Posterior vena cava (tissue), 2 donors: Measurements from ENCODE around the gene PIK3C2A. TPM values are rescaled to one million over a fixed set of nuclear protein-coding genes. Genes with fewer than 3 reads are reported as not detected.

Experiments used
- DNase-seq: peaks from one replicate; pipeline ENCODE4 v3.0.0-alpha.2; 2020; ENCODE audit warnings: low spot score
- intact Hi-C, 2 donors: fragments of 100-400 bp; cut with DNase I; formaldehyde crosslinking; loops; one replicate each; pipeline versions ENCODE4 v1.14.1 to v1.14.2; 2022 to 2023
- total RNA-seq, 2 donors: library from RNA; stranded (reverse); fragmentation: NEBNext Ultra II Directional; extraction: Animal tissue kit (Norgen Biotek cat#: 25700); gene quantifications; one replicate each; pipeline ENCODE4 v1.2.1, GENCODE V29; 2021
- donor health status: DM: yes; HTN: yes; CAD: no.
- donor health status: DM: yes; HTN: yes; CAD: no.

PIK3C2A gene
- total RNA-seq, 2 donors from 2014 or later = 75.9 to 82.0 TPM

DNA sequence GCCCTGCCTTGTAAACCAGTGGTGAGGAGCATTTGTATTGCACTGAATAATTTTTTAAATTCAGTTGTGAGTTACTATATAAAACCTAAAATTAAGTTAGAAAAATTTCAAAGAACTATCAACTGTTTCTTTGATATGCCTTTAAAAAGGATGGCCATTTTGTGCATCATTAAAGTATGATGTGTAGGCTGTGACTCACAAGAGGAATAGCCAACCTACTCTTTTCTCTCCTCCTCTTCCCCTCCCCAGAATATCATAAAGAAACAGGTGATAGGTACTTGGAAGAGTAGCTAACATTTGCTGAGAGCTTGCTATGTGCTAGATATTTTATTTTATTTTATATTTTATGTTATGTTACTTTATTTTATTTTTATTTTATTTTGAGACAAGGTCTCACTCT lies 10.6 kb upstream of the PIK3C2A start:
- intact Hi-C loops = loop anchor here in 1 of 2 donors (5.0 kb wide), 1 partner anchor 504 kb away; no protein-coding TSS in a partner anchor
- DNase-seq = no peak

DNA sequence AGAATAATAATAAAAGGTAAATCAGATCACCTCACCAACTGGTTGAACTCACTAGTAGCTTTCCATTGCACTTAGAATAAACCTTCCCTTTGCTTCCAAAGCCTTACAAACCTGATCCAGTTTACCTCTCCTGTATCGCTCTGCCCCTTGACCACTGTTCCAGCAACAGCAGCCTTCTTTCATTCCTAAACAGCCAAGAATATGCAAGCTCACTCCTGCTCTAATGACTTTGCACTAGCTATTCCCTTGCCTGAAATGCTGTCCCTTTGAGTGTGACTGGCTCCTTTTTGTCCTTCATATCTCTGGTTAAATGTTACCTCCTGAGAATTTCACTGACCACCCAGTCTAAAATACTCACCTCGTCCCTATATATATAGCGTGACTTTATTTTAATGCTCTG lies 9.6 kb upstream of the PIK3C2A start:
- intact Hi-C loops = loop anchor here in 1 of 2 donors (5.0 kb wide), 1 partner anchor 505 kb away; no protein-coding TSS in a partner anchor

DNA sequence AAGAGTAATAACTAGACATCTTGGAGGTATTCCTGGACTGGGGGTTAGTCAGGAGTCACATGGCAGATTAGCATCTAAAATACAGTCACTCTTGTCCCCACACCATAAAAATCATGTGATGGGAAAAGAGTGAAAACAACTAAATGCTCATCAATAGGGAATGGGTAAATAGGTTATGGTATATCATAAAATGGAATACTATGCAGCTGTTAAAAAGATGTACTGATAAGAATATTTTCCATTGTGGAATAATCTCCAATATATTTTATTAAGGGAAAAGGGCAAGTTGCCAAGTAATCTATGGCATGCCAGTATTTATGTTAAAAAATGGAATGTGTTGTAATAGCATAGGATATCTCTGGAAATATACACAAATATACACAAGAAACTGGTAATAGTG lies 6.6 kb upstream of the PIK3C2A start:
- intact Hi-C loops = no loop called here
- no peak for DNase-seq

More for the DNA sequence above, 9.6 kb upstream of the PIK3C2A start:
- DNase-seq = no peak

DNA sequence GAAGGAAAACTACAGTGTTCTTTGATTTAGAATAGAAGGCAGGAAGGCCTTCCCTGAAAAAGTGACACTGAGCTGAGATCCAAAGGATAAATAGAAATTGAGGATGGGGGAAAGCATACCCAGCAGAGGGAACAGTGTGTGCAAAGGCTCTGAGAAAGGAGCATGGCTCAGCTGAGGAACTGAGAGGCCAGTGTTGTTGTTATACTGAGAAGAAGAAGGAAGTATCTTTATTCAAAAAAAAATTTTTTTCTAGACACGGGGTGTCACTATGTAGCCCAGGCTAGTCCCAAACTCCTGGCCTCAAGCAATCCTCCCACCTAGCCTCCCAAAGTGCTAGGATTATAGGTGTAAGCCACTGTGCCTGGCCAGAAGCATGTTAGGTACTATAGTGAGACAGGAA lies 3.5 kb upstream of the PIK3C2A start:
- intact Hi-C loops = no loop called here
- DNase-seq = no peak

DNA sequence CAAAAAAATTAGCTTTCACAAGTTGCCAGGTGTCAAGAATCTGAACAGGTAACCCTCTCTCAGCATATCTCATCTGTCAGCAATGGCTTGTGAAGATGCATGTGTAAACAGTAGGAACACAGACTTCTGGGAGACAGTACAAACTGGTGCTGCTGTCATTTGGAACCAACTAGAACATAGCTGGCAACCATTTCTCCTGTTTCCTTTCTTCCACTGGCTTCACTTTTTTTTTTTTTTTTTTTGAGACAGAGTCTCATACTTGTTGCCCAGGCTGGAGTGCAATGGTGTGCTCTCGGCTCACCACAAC lies 2.1 kb upstream of the PIK3C2A start:
- DNase-seq = no peak
- intact Hi-C loops = no loop called here

DNA sequence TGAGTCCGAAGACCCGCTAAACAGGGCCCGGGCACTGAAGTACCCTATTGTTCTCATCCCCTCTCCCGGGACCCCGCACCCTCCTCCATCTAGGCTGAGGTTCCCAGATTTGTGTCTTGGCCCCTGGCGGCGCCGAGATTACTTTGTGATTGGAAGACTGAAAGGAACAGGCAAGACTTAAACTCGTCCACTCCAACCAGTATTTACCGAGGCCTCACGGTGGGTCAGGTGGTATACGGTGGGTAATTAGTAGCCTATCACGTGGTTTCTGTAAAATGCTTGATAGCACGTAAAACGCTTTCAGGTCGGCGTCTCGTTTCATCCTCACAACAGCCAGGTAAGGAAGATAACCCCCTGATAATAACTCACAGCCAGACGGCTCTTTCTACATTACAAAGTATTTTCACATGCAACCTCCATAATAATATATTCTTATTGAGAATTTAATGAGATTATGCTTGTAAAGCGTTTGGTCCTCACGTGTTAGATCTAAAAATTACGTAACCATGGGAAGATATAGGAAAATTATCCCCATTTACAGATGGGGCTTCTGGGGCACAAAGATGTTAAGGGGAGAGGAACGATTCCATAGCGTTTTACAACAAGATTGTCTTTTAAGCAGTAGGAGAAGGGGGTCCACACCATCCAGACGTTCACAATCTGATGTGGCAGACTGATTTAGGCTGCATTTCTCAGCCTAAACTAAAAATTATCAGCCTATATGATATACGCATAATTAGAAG lies 642 bp upstream of the PIK3C2A start:
- no peak for DNase-seq
- intact Hi-C loops = no loop called here

DNA sequence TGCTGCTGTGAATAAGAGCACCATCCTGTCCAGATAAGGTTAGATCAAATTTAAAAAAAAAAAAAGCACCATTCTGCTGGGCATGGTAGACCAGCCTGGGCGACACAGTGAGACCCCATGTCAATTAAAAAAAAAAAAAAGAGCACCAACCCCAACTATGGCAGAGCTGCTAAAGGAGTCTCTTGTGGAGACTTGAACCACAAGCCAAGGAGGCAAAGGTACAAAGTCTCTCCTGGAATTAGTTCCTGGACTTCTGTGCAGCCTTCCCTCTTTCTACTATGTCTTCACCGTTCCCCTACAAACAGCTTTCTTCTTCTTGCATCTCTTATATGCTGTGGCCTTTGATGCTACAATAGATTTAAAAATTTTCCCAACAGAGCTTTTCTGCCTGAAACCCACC lies 1.3 kb downstream of the PIK3C2A start:
- DNase-seq = no peak
- intact Hi-C loops = no loop called here

DNA sequence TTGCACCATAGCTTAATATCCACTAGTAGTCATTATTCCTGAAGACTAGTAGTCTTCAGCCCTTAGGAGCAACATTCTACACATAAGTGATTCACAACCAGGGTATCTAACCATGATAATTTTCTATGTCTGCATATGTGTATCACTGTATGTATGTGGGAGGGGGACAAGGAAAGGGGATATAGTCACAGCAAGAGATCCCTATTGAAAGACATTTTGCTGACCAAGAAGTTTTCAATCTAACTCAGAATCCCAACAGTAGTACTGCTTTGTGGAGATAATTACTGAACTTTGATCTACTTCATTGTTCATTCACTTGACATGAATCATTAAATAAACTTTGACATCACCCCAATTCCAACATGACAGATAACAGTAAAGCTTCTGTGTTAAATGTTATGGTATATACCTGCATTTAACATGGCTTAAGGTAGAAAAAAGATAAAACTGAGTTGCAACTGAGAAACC lies 10.3 kb downstream of the PIK3C2A start:
- intact Hi-C loops = no loop called here
- DNase-seq = no peak

DNA sequence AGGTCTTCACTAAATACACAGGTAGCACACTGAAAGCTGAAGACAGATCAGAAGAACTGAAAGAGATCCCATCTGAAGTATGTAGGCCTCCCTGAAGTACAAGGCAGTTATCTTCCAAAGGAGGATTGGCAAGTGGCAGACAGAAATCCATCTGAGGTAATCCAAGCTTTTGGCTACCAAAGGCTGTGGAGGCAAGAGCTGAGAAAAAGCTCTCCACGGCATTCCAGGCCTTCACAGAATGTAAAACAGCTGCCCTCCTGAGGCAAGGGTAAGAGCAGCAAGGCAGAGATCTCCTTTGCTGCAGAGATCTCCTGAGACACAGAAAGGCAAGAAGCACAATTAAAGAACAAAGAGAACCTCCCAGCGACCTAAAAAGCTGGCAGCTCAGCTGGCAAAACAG lies 19.1 kb downstream of the PIK3C2A start:
- DNase-seq = no peak
- intact Hi-C loops = no loop called here

DNA sequence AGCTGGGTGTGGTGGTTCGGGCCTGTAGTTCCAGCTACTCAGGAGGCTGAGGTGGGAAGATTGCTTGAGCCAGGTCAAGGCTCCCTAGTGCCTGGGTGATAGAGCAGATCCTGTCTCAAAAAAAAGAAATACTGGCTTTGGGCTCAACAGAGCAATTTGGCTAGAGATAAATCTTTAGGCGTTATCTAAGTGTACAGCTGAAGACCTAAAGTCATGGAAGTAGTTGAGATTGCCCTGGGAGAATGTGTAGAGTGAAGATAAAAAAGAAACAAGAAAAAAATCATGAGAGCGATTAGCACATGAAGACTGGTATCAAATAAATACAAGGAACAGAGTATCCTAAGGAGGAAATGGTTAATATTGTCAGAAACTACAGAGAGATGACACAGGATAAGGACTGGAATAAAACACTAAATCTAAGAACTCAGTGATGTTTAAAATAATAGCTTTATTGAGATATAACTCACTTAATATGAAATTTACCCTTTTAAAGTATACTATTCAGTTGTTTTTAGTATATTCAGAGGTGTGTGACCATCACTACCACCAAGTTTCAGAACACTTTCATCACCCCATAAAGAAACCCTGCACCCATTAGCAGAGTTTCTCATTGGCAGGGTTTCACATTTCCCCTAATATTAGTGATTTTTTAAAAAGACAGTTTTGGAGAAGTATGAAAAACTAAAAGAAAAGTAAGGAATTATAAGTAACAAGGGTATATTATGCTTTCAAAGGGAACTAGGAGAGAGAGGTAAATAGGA lies 20.7 kb downstream of the PIK3C2A start:
- intact Hi-C loops = no loop called here
- DNase-seq = no peak

DNA sequence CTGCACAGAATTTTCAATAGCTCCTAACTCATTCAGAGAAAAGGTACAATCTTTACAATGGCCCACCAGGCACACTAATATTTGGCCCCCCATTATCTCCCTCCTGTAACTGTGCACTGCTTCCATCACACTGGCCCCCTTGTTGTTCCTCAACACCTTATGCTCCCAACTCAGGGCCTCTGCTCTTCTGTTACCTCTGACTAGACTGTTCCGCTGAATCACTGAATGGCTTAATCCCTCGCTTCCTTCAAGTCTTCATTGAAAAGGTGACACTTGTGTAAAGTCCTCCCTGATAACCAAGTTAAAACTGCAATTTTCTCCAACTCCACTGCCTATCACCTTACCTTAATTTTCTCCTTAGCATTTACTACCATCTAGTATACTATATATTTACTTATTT lies 21.8 kb downstream of the PIK3C2A start:
- intact Hi-C loops = no loop called here
- DNase-seq = no peak

DNA sequence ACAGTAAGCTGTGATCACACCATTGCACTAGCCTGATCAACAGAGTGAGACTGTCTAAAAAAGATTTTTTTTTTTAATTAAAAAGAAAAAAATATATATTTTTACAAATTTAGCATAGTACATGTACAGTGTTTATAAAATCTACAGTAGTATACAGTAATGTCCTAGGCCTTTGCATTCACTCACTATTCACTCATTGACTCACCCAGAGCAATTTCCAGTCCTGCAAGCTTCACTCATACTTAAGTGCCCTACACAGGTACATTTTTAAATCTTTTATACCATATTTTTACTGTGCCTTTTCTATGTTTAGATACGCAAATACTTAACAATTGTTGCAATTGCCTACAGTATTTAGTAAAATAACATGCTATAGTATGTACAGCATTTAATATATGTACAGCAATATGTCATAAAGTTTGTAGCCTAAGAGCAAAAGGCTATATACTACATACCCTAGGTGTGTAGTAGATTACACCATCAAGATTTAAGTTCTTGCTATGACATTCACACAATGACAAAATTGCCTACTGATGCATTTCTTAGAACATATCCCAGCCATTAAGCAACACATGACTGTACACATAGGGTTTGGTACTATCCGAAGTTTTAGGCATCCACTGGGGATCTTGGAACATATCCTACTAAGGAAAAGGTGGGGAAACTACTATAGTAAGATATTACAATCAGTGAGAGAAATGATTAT lies 22.8 kb downstream of the PIK3C2A start:
- no peak for DNase-seq

DNA sequence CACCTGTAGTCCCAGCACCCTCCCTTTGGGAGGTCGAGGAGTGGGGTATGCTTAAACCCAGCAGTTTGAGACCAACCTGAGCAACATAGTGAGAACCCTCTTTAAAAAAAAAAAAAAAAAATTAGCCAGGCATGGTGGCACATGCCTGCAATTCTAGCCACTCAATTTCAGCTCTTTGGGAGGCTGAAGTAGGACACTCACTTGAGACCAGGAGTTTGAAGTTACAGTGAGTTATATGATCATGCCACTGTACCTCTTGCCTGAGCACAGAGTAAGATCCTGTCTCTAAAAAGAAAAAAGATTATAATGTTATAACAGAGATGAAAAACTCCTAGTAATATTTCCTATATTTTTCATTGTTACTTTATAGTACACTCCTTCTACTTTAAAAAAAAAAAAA lies 23.9 kb downstream of the PIK3C2A start:
- intact Hi-C loops = no loop called here

More for the DNA sequence above, 22.8 kb downstream of the PIK3C2A start:
- intact Hi-C loops = no loop called here

DNA sequence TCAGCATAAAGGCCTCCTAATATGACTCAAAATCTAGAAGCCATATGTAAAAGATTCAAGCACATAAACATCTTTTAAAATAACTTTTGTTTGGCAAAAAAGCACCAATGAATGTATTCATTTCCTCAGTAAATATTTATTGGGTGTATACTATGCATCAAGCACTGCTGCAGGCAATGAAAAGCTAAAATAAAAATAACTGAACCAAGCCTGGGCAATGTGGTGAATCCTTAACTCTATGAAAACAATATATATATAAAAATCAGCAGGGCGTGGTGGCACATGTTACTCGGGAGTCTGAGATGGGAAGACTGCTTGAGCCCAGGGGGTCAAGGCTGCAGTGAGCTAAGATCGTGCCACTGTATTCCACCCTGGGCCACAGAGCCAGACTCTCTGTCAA lies 27.8 kb downstream of the PIK3C2A start:
- intact Hi-C loops = no loop called here
- DNase-seq = no peak

More for the DNA sequence above, 23.9 kb downstream of the PIK3C2A start:
- DNase-seq = no peak

DNA sequence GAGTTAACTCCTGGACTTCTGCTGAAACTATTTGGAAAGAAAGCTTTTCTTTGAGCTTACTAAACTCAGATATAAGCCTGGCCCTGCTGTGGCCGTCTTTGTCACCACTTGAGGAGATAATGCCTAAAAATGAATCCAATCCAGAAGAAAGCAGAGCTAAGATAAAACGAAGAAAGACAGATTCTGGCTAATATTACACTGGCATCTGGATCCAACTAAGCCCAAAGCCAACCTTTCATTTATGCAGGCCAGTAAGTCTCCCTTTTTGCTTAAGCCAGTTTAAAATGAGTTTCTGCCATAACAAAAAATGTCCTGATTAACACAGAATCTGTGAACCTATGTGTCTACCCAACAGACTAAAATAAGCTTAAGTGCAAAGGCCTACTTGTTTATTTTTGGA lies 34.5 kb downstream of the PIK3C2A start:
- no peak for DNase-seq
- intact Hi-C loops = no loop called here

DNA sequence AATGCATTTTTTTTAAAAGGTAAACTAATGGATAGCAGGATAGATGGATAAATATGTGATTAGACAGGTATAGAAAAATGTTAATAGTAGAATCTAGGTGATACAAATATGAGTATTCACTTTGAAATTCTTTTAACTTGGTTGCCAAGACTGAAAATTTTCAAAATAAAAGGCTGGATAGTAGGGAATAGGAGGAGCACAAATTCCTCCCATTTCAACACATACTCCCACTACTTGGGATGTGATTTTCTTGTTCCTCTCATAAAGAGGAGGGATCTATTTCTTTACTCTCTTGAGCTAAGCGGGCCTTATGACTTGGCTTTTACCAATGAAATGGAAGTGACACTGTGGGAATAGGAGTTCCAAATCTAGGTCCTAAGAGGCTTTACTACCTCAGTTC lies 35.9 kb downstream of the PIK3C2A start:
- intact Hi-C loops = no loop called here
- no peak for DNase-seq

DNA sequence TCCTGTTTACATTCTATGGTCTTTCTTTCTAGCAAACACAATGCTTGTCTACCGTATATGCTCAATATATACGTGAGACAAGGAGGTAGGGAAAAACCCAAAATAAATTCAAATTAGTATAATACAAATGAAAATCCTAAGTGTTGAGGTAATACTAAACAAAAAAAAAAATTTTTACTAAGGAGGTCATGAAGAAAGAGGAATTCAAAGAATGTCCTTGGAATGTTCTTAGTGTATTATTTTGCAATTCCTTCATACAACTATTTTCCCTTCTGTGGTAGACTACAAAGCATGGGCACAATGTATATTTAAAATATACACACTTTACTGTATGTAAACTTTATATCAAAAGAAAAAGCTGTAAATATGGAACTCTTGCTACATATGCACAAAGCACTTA lies 36.4 kb downstream of the PIK3C2A start:
- intact Hi-C loops = no loop called here
- no peak for DNase-seq

DNA sequence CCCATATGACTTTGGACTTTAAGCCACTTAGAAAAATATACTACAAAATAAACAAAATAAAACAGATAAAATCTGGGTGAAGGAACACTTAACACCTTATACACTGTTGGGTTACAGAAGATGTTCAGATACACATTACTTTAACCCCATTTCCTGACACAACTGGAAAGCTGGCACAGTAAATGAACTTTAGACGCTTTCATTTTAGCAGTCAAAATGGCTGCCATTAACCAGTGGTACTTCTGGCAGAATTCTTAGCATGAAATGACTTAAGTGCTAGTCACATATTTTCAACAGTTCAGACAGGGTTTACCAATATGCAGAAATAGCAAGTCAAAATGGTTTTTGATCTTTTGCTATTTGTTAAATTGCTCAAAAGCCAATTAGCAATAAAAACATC lies 37.9 kb downstream of the PIK3C2A start:
- intact Hi-C loops = no loop called here
- no peak for DNase-seq

DNA sequence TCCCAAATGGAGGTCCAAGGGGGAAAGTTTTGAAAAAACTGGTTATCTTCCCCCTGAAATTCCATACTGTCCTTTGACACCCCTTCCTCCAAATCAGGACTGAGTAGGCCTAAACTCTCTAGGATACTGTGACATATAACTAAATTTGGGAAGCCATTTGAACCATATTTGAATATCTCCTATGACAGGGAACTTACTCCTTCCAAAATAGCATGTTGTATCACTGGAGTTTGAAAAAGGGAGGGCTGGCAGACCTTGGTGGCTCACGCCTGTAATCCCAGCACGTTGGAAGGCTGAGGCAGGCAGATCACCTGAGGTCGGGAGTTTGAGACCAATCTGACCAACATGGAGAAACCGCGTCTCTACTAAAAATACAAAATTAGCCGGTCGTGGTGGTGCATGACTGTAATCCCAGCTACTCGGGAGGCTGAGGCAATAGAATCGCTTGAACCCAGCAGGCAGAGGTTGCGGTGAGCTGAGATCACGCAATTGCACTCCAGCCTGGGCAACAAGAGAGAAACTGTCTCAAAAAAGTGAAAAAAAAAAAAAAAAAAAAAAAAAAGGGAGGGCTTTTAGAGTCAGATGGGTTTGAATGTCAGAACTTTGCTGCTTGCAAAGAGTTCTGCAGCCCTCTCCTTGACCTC lies 42.4 kb downstream of the PIK3C2A start:
- no peak for DNase-seq
- intact Hi-C loops = no loop called here
